Measurements from ENCODE around the gene RAB4B. TPM values are rescaled to one million over a fixed set of nuclear protein-coding genes. Genes with fewer than 3 reads are reported as not detected.
"Not testable (repeated sequence)": the region's sequence is repeated elsewhere in the genome, so short reads cannot be mapped to it uniquely, and the experiment has no call there.

RAB4B gene
- total RNA-seq, 2 experiments from 2014 or later, result 37.1 to 51.3 TPM

DNA sequence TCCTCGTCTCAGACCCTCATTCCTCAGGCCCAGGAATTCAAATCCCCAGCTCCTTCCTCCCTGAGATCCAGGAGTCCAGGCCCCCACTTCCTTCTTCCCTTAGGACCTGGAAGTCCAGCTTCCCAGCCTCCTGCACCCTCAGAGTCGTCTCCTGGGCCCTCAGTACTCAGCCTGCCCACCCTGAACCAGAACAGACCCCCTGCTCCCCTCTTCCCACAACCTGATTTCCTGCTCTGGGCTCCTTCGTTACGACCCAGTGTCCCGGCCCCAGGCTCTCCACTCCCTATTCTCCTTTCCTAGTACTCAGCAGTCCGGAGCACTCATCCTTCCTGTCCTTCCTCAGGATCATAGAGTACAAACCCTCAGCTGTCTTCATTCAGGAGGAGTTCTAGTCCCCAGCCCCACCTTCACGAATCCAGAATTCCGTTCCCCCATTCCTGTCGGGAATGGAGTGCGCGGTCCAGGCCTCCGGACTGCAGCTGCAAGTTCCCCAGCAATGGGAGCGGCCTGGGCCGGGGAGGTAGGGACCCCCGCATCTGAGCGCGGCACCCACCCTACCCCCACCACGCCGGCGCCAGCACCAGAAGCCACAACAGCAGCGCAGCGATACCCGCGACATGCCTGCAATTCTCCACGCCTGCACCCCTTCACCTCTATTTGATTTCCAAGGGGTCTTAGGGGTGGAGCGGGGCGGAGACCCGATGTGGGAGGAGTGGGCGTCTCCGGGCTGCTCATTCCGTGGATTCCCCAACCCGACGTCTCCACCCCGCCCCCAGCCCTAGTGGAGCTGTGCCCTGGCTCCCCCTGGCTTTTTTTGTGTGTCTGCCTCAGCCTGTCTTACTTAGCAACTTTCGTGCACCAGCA, 33.7 kb downstream of the RAB4B start:
- BruUV-seq (replicated peaks), result no TSS peak
- peaks cover 17% of the 10 kb centered on the region for H3K4me1 ChIP-seq (ENCODE audit: insufficient read depth, low read length, poor library complexity, severe bottlenecking)
- DNase-seq (ENCODE audit: low spot score), result no peak

GRCh38 chr19:40812571-40812970, 34.5 kb downstream of the RAB4B start:
- POLR2A ChIA-PET; H4K20me1 ChIP-seq (ENCODE audit: insufficient read depth, low read length); H3K27ac ChIP-seq (ENCODE audit: low read depth, low read length, poor library complexity, severe bottlenecking); H3K4me2 ChIP-seq (ENCODE audit: low read length); H3K4me1 ChIP-seq (ENCODE audit: insufficient read depth, low read length, poor library complexity, severe bottlenecking); H3K79me2 ChIP-seq (ENCODE audit: insufficient read depth, low read depth, low read length); BruUV-seq (replicated peaks); H3K9me3 ChIP-seq (ENCODE audit: low read length); CTCF ChIA-PET (ENCODE audit: unreplicated experiment); H2AFZ ChIP-seq (ENCODE audit: low read length); H3K4me3 ChIP-seq (ENCODE audit: low read depth, low read length, poor library complexity, severe bottlenecking); DNase-seq (ENCODE audit: low spot score); intact Hi-C loops (cut with micrococcal nuclease; ENCODE audit: unreplicated experiment); H3K9me2 ChIP-seq (ENCODE audit: insufficient read depth, low read length): not testable (repeated sequence)
- H3K36me3 ChIP-seq (ENCODE audit: insufficient read depth, low read length), result peaks cover 25% of the 10 kb centered on the region

More for the DNA sequence above, 33.7 kb downstream of the RAB4B start:
- Histone ChIP-seq H3K4me2 (ENCODE audit: low read length) (peak overlapping the region; percentile 57; the same call in 1 of the 2 replicates), H3K36me3 (ENCODE audit: insufficient read depth, low read length) (peaks cover 33% of the 10 kb centered on the region), H3K9me3 (ENCODE audit: low read length) (no peaks in the 10 kb centered on the region), H3K4me3 (ENCODE audit: low read depth, low read length, poor library complexity, severe bottlenecking) (no peak overlapping the region), H4K20me1 (ENCODE audit: insufficient read depth, low read length) (peaks cover 5% of the 10 kb centered on the region; the same call in 1 of the 2 replicates), H3K27ac (ENCODE audit: low read depth, low read length, poor library complexity, severe bottlenecking) (no peak overlapping the region), H3K9me2 (ENCODE audit: insufficient read depth, low read length) (no peaks in the 10 kb centered on the region), H2AFZ (ENCODE audit: low read length) (no peak overlapping the region), H3K79me2 (ENCODE audit: insufficient read depth, low read depth, low read length) (no peaks in the 10 kb centered on the region)
- ChIA-PET POLR2A (no interaction called here), CTCF (ENCODE audit: unreplicated experiment) (no interaction called here)
- TF ChIP-seq, protein P1, sequence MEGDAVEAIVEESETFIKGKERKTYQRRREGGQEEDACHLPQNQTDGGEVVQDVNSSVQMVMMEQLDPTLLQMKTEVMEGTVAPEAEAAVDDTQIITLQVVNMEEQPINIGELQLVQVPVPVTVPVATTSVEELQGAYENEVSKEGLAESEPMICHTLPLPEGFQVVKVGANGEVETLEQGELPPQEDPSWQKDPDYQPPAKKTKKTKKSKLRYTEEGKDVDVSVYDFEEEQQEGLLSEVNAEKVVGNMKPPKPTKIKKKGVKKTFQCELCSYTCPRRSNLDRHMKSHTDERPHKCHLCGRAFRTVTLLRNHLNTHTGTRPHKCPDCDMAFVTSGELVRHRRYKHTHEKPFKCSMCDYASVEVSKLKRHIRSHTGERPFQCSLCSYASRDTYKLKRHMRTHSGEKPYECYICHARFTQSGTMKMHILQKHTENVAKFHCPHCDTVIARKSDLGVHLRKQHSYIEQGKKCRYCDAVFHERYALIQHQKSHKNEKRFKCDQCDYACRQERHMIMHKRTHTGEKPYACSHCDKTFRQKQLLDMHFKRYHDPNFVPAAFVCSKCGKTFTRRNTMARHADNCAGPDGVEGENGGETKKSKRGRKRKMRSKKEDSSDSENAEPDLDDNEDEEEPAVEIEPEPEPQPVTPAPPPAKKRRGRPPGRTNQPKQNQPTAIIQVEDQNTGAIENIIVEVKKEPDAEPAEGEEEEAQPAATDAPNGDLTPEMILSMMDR (conservative IDR thresholded peaks at IDR 0.05; ENCODE audit: low read length), result no peak
- TF ChIP-seq EZH2phosphoT487 (IDR thresholded peaks at IDR 0.05; ENCODE audit: borderline replicate concordance, low read depth, low read length), result no peak
- intact Hi-C loops (cut with micrococcal nuclease; ENCODE audit: unreplicated experiment), result no loop called here

GRCh38 chr19:40813182-40813581, 35.1 kb downstream of the RAB4B start:
- Histone ChIP-seq H3K79me2 (ENCODE audit: insufficient read depth, low read depth, low read length) (no peaks in the 10 kb centered on the region), H3K4me2 (ENCODE audit: low read length) (no peak overlapping the region), H3K36me3 (ENCODE audit: insufficient read depth, low read length) (peaks cover 19% of the 10 kb centered on the region), H4K20me1 (ENCODE audit: insufficient read depth, low read length) (no peaks in the 10 kb centered on the region), H3K9me3 (ENCODE audit: low read length) (no peaks in the 10 kb centered on the region), H3K4me3 (ENCODE audit: low read depth, low read length, poor library complexity, severe bottlenecking) (no peak overlapping the region), H3K9me2 (ENCODE audit: insufficient read depth, low read length) (no peaks in the 10 kb centered on the region), H2AFZ (ENCODE audit: low read length) (no peak overlapping the region), H3K4me1 (ENCODE audit: insufficient read depth, low read length, poor library complexity, severe bottlenecking) (peaks cover 12% of the 10 kb centered on the region), H3K27ac (ENCODE audit: low read depth, low read length, poor library complexity, severe bottlenecking) (no peak overlapping the region)
- DNase-seq (ENCODE audit: low spot score), result no peak
- POLR2A ChIA-PET, result no interaction called here
- TF ChIP-seq EZH2phosphoT487 (IDR thresholded peaks at IDR 0.05; ENCODE audit: borderline replicate concordance, low read depth, low read length), result no peak
- TF ChIP-seq, protein P1 (conservative IDR thresholded peaks at IDR 0.05; ENCODE audit: low read length), result no peak
- intact Hi-C loops (cut with micrococcal nuclease; ENCODE audit: unreplicated experiment), result no loop called here
- no TSS peak for BruUV-seq (replicated peaks)
- CTCF ChIA-PET (ENCODE audit: unreplicated experiment), result no interaction called here

Measured in OCI-LY7 (cell line).